Measurements from ENCODE around the gene SHKBP1.

Gene SHKBP1

DNA sequence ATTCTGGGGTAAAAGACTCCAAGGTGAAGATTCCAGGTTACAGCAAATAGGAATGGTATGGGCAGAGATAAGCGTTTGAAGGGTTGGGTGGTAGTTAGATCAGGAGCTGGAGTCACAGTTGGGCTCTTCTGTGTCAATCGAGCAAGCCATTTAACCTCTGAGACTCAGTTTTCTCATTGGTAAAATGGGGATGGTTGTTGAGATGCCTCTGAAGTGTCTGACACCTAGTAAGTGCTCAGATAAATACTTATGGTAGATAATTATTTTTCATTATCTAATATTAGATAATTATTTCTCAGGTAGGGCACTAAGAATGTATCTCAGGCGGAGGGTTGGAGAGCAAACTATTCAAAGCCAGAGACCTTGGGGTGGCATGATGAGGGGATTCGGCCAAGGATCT, 32.3 kb downstream of the SHKBP1 start:
- Histone ChIP-seq H3K4me3 (peak overlapping the region; percentile 77), H3K27ac (no peak overlapping the region)
- TF ChIP-seq, protein P1, sequence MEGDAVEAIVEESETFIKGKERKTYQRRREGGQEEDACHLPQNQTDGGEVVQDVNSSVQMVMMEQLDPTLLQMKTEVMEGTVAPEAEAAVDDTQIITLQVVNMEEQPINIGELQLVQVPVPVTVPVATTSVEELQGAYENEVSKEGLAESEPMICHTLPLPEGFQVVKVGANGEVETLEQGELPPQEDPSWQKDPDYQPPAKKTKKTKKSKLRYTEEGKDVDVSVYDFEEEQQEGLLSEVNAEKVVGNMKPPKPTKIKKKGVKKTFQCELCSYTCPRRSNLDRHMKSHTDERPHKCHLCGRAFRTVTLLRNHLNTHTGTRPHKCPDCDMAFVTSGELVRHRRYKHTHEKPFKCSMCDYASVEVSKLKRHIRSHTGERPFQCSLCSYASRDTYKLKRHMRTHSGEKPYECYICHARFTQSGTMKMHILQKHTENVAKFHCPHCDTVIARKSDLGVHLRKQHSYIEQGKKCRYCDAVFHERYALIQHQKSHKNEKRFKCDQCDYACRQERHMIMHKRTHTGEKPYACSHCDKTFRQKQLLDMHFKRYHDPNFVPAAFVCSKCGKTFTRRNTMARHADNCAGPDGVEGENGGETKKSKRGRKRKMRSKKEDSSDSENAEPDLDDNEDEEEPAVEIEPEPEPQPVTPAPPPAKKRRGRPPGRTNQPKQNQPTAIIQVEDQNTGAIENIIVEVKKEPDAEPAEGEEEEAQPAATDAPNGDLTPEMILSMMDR (IDR thresholded peaks at IDR 0.05) = no peak
- no peak for DNase-seq (ENCODE audit: low spot score)

DNA sequence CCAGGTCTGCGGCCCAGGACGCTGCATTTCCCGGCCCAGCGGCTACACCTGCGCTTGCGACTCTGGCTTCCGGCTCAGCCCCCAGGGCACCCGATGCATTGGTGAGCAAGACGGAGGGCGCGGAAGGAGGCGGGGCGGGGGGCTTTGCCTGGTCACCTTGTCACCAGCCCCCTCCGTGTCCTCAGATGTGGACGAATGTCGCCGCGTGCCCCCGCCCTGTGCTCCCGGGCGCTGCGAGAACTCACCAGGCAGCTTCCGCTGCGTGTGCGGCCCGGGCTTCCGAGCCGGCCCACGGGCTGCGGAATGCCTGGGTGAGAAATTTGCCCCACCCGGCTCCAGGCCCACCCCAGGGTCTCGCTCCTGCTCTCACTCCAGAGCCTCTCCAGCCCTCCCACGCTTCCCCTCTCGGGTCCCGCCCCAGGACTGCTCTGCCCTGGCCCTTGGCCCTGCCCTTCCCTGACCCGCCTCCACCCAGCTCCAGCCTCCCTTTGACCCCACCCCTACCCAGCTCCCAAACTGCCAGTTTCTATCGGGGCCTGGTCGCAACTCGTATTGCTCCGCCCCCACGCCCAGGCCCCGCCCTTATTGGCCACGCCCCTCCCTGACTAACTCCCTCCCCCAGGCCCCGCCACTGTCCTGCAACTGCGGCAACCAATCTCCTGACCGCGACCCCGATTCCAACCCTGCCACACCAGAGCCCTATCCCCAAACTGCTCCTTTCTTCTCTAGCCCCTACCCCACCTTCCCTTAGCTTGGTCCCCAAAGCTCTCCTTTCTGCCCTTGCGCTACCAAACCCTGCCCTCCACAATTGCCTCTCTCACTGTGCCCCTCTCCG, 33.1 kb downstream of the SHKBP1 start:
- Histone ChIP-seq H3K27ac (peak overlapping the region; percentile 56 to 94), H3K4me3 (peak overlapping the region; percentile 77)
- DNase-seq (ENCODE audit: low spot score) = peak; percentile 94
- TF ChIP-seq, protein P1 (IDR thresholded peaks at IDR 0.05) = no peak

DNA sequence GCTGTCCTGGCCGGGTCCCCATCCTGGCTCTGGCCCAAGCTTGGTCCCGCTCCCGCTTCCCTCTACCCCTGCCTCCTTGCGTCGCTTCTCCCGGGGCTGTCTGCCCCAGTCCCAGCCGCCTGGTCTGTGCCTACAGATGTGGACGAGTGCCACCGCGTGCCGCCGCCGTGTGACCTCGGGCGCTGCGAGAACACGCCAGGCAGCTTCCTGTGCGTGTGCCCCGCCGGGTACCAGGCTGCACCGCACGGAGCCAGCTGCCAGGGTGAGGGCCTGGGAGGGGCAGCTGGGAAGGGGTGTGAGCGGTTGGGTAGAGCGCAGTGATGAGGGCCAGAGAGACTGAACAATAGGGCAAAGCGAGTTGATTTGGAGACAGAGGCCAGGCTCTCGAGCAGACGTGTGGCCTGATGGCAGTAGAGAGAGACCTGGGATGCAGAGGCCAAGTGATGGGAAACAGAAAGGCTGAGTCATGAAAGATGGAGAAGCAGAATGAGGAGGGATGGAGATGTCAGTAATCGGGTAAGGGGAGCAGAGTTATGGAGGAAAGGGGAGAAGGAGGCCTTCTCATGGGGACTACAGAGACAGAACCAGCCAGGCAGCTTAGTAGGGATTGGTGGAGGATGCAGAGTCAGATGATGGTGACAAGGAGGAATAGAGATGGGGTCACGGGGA, 33.9 kb downstream of the SHKBP1 start:
- peak overlapping the region; percentile 56 to 94 for H3K27ac ChIP-seq
- peak; percentile 90 for DNase-seq (ENCODE audit: low spot score)
- TF ChIP-seq, protein P1 (IDR thresholded peaks at IDR 0.05) = no peak
- H3K4me3 ChIP-seq = peak overlapping the region; percentile 77

DNA sequence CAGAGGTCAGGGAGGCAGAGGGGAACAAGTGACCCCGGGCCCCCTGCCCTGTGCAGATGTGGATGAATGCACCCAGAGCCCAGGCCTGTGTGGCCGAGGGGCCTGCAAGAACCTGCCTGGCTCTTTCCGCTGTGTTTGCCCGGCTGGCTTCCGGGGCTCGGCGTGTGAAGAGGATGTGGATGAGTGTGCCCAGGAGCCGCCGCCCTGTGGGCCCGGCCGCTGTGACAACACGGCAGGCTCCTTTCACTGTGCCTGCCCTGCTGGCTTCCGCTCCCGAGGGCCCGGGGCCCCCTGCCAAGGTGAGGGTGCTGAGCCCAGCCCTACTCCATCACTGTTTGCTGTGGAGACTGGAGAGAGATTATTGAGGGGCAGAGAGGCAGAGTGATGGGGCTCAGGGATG, 34.4 kb downstream of the SHKBP1 start:
- Histone ChIP-seq H3K4me3 (no peak overlapping the region), H3K27ac (peak overlapping the region in 1 of 2 donors; percentile 94)
- TF ChIP-seq, protein P1 (IDR thresholded peaks at IDR 0.05) = no peak
- no peak for DNase-seq (ENCODE audit: low spot score)

DNA sequence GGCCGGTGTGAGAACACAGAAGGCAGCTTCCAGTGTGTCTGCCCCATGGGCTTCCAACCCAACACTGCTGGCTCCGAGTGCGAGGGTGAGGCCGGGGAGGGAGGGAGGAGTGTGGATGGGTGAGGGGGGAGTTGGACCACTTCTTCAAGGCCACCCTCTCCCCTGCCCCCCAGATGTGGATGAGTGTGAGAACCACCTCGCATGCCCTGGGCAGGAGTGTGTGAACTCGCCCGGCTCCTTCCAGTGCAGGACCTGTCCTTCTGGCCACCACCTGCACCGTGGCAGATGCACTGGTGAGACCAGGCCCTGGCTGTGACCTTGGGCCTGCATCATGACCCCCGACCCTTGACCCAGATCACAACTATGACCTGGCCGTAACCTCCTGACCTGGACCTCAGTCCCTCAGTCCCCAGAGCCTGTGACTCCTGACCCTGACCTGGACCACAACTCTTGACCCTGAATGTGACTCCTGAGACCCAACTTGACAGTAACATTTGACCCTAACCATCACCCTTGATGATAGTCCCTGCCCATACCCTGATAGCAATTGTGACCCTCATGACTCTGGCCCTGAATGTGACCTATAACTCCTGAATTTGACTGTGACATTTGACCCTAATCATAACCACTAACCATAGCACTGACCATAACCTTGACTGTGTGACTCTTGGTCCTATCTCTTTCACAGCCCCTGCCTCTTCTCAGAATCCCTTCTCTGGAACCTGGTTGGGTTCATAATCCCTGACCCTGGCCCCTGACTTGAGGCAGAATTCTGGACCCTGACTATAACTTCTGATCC, 35.4 kb downstream of the SHKBP1 start:
- TF ChIP-seq, protein P1 (IDR thresholded peaks at IDR 0.05) = no peak
- H3K27ac ChIP-seq = peak overlapping the region in 1 of 2 donors; percentile 94
- no peak for DNase-seq (ENCODE audit: low spot score)
- H3K4me3 ChIP-seq = no peak overlapping the region

DNA sequence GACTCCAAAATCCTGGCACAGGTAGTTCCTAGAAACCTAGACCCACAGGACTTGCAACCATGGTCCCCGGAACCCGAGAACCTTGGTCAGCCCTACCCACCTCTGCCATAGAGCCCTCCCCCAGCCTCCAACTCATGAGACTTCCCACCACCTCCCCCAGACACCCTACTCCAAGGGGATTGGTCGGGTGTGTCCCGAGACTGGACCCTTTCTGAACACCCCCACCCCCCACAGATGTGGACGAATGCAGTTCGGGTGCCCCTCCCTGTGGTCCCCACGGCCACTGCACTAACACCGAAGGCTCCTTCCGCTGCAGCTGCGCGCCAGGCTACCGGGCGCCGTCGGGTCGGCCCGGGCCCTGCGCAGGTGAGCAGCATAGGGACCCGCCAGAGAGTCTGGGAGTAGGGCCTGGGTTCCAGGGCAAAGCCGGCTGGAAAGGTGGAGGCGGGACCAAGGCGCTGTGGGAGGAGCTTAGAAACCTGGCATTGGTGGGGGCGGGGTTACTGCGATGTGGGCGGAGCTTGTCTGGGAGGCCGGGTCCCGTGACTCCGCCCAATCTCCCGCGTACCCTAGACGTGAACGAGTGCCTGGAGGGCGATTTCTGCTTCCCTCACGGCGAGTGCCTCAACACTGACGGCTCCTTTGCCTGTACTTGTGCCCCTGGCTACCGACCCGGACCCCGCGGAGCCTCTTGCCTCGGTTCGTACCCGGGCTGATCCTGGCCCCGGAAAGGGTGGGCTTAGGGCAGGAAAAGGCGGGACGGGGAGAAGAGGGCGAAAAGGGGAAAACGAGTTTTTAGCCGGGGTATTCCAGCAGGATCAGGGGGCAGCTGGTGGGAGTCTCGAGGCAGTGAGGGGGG, 36.4 kb downstream of the SHKBP1 start:
- DNase-seq (ENCODE audit: low spot score) = peak; percentile 76
- TF ChIP-seq, protein P1 (IDR thresholded peaks at IDR 0.05) = no peak
- Histone ChIP-seq H3K27ac (peak overlapping the region in 1 of 2 donors; percentile 94), H3K4me3 (peak overlapping the region; percentile 66)
